H54 (cell line): ENCODE data around the gene SMIM24.

Source experiments
- DNase-seq: peaks from one replicate; pipeline ENCODE4 v3.0.0; 2011; ENCODE audit warnings: low spot score, mixed read lengths; ENCODE audit not compliant: insufficient read length
- FAIRE-seq: peaks from 3 replicates; lab custom pipeline; 2011; peaks lifted over from hg19 to GRCh38; lab: Jason Lieb, UNC
- POLR2A ChIP-seq: IDR thresholded peaks from 2 replicates; pipeline ENCODE4 v1.6.1; 2011; ENCODE audit warnings: low read depth, mild to moderate bottlenecking, low read length

The SMIM24 gene

GRCh38 chr19:3467437-3468198, 12.7 kb downstream of the SMIM24 start:
- TF ChIP-seq POLR2A, result no peak
- FAIRE-seq (no peak), DNase-seq (no peak)

GRCh38 chr19:3466635-3467034, 13.7 kb downstream of the SMIM24 start:
- FAIRE-seq (no peak), DNase-seq (no peak)
- no peak for TF ChIP-seq POLR2A

GRCh38 chr19:3465552-3465951, 14.8 kb downstream of the SMIM24 start:
- TF ChIP-seq POLR2A, result no peak
- DNase-seq (no peak), FAIRE-seq (no peak)

- no peak for FAIRE-seq
- DNase-seq, result no peak
- no peak for TF ChIP-seq POLR2A
Measured at GRCh38 chr19:3464587-3465235, 15.6 kb downstream of the SMIM24 start.

- DNase-seq (no peak), FAIRE-seq (no peak)
- no peak for TF ChIP-seq POLR2A
Measured at GRCh38 chr19:3463714-3464586, 16.4 kb downstream of the SMIM24 start.

- no peak for DNase-seq
- FAIRE-seq, result no peak
Measured at GRCh38 chr19:3462991-3463713, 17.2 kb downstream of the SMIM24 start.

GRCh38 chr19:3459965-3460582, 20.3 kb downstream of the SMIM24 start:
- FAIRE-seq (no peak), DNase-seq (no peak)
- no peak for TF ChIP-seq POLR2A

More at GRCh38 chr19:3462991-3463713, 17.2 kb downstream of the SMIM24 start:
- TF ChIP-seq POLR2A, result no peak

GRCh38 chr19:3459089-3459881, 21.0 kb downstream of the SMIM24 start:
- peak; percentile 77 for DNase-seq

GRCh38 chr19:3458229-3459088, 21.9 kb downstream of the SMIM24 start:
- DNase-seq, result no peak
- FAIRE-seq, result no peak
- no peak for TF ChIP-seq POLR2A

More at GRCh38 chr19:3459089-3459881, 21.0 kb downstream of the SMIM24 start:
- FAIRE-seq, result no peak
- TF ChIP-seq POLR2A, result no peak

- no peak for DNase-seq
- no peak for FAIRE-seq
Measured at GRCh38 chr19:3457528-3458228, 22.6 kb downstream of the SMIM24 start.

More at GRCh38 chr19:3457528-3458228, 22.6 kb downstream of the SMIM24 start:
- TF ChIP-seq POLR2A, result no peak
